GM18499 (cell line): ENCODE data around the gene FSTL5.

Source experiments
- ATAC-seq: cut with Tn5 transposase; IDR thresholded peaks from one replicate; pipeline ENCODE4 v1.9.1; 2021; ENCODE audit warnings: moderate number of reproducible peaks; ENCODE audit not compliant: insufficient read depth, unreplicated experiment

Gene FSTL5

DNA sequence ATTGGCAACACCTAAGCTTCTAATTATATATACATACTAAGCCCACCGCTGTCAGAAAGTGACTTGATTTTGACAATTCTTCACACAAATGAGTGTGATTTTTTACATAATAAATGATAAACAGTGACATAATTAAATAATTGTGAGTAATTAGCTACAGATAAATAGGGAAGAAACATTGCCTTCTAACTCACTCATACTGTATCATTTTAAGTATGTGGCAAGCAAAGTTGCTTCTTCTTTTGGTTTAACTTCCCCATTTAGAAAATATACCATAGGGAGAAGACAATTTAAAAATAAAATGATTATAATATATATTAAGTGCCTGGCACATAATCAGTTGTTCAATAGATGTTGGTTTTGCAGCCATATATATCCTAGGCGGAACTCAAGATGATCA is 644.2 kb downstream of the FSTL5 start:
- ATAC-seq = no peak

DNA sequence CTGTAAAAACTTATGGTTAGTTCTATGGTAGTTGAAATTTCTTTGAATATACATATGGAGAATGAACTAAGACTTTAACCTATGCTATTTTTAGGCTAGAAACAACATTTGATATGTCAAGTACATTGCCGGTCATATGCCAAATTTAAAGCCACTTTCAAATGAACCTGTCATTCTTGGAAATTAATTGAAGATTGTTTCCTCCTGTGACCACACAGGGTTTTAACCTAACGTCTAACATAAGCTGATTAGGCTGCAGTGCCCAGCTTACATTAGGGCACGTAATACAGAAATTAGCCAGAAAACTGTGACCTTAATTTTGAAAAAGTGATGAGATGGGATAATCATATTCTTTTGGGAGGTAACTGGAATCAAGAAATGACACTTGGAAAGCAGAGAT is 645.9 kb downstream of the FSTL5 start:
- no peak for ATAC-seq

DNA sequence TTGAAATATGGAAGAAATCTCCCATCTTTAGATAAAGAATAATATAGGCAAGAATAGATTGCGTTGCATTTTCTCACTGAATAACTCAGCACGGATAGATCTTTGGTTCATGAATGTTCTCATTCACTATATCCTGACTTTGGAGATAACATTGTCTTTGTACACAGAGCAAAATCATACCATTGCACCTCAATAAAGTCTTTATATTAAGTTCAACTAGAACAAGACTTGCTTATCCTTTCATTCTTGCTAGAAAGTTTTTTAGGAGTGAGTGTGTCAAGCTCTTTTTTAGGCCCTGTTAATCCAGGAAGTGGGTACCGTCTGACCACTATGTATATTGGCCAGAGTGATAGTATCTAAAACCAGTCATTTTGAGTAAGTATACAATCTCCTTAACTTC is 658.7 kb downstream of the FSTL5 start:
- no peak for ATAC-seq

DNA sequence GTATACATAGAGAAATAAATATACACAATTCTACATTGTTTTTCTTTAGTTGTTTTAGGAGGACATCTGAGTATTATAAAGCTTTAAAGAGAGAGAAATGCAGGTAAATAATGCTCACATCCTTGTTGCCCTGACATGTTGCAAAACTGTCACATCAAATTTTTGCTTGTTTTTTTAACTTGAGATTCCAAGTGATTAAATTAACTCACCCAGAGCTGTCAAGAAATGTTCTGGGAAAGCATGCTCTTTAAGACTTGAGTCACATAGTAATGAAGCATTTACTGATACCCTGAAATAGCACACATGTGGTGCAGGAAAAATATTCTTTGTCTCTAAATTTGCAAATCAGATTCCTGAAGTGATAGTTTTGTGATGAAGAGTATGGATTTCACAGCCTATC is 665.6 kb downstream of the FSTL5 start:
- ATAC-seq = no peak

DNA sequence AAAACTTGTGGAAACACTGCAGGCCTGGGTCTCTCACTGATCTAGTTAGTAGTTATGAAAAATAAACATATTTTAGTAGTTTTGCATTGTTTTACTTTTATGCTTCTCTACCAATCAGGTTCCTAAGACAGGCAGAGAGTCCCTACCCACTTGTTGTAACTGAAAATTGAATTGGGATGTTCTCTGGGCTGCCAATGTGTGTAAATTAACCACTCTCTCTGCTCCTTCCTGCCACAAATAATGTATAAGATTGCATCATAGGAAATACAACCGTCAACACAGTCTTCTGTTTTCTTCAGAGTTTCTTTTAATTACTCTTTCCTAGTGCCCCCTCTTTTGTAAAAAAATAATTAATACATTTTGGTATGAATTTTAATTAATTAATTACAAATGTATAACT is 677.3 kb downstream of the FSTL5 start:
- ATAC-seq = no peak

DNA sequence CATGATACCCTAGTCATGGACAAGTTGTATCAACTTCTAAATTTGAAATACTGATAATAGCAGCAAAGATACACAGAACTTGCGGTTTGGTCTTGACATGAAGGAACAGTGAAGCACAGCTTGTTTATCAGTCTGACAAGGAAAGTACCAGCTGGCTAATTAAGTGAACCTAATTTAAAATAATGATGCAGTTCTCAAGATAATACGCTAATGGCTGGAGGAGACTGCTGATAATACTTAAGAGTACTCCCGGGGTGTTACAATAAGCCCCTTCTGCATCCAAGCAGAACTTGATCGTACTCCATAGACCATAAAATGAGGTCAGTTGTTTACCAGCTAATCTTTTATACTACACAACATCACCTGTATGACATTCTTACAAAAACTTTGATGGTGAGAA is 697.5 kb downstream of the FSTL5 start:
- ATAC-seq = no peak

DNA sequence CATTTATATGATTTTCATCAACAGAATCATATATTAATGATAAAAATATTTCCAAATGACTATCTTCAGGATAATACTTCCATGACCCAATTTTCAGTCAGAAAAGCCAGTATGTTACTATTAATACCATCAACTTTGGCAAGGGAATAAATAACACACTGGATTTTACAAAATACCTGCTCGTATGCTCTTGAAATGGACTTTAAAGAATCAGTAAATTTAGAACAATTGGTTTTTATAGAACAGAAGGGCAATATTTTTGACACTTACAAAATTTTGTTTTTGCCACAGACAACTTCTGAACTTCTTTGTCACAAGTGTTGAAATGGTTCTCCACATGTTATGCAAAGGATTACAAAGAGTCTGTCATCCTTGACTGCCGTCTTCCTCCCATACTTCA is 700.4 kb downstream of the FSTL5 start:
- ATAC-seq = no peak

DNA sequence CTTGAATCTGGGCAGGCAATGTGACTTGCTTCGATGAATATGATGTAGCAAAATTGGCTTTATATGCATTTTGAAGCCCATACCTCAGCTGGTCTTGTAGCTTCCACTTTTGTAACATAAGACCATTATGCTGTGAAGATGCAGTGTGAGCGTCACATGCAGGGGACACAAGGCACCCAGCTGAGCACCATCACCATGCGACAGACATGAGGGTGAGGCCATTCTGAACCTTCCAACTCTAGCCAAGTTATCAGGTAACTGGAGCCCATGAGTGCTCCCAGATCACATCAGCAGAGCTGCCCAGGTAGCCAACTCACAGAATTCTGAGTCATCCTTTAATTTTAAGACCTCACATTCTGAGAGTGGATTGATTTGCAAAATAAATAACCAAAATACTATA is 705.9 kb downstream of the FSTL5 start:
- no peak for ATAC-seq

DNA sequence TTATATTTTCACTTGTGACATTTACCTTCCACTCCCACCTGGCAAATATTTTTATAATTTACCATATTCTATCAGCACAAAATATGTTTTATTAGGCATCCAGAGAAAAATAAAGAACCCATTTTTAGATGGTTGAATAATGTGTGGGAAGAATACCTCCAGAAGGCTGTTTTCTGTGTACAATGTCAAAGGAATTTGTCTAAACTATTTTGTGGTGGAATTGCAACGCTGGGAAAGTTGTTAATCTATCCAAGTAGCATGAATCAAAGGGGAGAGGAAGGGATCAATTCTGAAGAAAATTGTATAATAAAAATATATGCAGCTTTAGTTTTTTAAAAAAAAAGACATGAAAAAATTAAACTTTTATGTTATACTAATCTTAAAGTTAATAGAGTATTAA is 706.5 kb downstream of the FSTL5 start:
- no peak for ATAC-seq

DNA sequence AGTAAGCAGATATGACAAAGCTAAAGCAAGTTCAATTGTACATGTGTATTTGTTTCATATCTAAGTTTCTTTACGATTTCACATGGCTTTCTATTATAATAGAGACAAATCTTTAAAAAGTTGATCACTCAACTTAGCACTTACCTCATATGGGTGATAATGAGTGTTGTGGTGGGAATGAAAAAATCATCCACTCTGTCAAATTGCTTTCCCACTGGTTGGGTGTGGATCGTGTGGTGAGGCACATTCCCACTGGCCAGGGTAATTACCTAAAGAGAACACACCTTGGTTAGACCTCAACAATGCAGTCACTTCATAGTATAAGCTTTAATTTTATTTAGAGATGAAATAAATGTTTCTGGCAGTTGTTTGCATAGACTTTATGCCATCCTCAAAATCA is 708.9 kb downstream of the FSTL5 start:
- ATAC-seq = no peak

DNA sequence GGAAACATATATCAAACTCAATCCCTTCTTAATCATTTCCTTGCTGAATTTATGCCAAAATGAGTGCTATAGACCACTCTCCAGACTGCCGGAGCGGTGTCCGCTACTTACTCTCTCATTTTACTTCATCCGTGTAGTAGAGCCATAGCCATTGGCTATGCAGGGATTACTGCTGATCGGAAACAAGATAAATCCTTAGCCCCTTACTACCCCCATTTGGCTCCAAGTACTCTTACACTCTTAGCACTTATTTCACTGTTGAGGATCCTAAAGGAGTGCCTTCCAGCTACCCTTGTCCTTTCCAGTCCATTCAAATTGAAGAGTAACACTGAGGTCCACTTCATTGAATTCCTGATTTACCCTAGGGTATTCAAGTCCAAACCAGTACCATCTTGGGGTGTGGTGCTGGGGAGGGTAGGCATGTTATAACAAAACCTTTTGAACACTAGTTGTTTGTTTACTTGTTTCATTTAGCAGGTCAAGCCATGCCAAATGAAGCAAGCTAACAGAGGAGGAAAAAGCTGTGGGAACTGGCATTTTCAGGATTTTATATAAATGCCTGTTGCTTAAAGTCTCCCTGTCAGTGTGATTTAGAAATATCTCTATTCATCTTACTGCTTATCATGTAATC is 715.1 kb downstream of the FSTL5 start:
- no peak for ATAC-seq

DNA sequence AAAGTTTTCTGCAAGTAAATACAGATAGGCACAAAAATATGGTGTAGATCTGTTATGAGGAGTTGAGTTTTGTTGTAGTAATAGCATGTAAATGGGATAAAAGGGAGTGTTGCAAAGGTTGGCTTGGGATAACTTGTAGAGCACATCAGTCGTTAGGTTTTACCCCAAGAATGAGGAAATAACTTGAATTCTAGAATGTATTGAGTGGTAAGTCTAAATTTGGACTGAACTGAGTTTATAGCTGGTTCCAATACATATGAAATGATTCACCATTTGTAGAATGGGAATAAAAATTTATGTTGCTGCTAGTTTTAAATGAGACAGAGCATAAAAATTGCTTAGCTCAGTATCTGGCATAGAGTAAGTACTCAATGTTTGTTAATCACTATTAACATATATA is 719.2 kb downstream of the FSTL5 start:
- no peak for ATAC-seq

DNA sequence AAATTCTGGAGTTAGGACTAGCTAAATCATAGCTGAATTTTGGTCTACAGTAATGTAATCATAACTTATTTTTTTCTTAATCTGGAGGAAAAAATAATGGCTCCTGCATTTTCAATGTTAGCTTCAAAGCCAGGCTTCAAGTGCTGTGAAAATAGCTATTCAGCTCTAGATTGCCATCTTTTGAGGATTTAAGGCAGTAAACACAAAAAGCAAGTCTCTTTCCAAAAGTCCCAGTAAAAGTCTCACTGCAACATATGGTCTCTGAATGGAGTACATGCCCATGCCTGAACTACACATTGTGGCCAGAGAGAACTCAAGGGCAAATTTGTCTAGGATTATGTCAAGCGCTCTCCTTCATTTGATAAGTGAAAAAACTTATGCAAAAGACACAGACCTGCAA is 720.9 kb downstream of the FSTL5 start:
- ATAC-seq = no peak

DNA sequence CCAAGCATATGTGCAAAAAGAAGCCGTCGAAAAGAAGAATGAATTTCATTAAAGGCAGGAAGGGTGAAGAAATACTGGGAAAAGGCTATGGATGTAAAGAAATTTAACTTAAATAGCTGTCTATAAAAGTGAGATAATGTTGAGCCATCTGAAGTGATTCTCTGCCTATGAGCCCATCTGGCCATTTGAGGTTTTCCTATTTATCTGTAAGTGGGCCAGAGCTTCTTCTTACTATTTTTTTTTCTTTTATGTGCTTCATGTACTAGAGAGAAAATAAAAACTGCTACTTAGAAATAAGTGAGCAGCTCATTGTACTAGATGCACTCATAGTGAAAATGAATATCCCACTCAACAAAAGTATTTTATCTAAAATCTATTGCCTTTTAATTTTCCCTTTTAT is 725.7 kb downstream of the FSTL5 start:
- no peak for ATAC-seq

DNA sequence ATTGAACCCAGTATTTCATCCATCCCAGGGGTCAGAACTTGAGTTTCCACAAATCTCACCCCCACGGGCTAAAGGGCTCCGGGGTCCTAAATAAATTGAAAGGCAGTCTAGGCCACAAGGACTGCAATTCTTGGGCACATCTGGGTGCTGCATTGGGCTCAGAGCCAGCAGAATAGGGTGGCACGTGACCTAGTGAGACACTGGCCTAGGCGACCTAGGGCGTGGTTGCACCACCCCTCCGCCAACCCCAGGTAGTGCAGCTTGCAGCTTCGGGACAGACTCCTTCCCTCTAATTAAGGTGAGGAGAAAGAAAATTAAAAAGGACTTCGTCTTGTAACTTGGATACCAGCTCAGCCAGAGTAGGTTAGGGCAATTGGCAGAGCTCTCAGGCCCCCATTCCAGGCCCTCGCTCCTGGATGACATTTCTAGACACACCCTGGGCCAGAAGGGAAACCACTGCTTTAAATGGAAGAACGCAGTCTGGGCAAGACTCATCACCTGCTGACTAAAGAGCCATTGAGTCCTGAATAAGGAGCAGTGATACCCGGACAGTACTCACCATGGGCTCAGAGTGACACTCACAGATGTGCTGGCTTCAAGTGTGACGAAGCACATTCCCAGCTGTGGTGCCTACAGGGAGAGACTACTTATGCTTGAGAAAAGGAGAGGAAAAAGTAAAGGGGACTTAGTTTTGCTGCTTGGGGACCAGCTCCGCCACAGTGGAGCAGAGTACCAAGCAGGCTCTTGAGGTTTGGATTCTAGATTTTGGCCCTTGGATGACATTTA is 735.4 kb downstream of the FSTL5 start:
- no peak for ATAC-seq

DNA sequence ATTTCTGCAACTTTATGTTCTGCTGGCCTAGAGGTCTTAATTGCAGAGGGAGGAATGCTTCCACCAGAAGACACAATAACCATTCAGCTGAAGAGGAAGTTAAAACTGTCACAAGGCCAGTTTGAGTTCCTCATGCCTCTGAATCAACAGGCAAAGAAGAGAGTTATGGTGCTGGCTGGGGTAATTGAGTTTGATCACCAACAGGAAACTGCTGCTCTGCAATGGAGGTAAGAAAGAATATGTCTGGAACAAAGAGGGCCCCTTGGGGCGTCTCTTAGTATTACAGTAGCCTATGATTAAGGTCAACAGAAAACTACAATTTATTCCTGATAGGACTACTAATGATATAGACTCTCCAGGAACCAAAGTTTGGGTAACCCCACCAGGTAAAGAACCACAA is 744.0 kb downstream of the FSTL5 start:
- ATAC-seq = no peak

DNA sequence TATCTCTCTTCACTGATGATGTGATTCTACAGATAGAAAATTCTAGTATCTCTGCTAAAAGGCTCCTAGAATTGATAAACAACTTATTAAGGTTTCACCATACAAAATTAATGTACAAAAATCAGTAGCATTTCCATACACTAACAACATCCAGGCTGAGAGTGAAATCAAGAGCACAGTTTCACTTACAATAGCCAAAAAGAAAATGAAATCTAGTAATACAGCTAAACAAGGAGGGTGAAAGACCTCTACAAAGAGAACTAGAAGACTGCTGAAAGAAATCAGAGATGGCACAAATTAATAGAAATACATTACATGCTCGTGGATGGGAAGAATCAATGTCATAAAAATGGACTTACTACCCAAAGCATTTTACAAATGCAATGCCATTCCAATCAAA is 751.9 kb downstream of the FSTL5 start:
- ATAC-seq = no peak

DNA sequence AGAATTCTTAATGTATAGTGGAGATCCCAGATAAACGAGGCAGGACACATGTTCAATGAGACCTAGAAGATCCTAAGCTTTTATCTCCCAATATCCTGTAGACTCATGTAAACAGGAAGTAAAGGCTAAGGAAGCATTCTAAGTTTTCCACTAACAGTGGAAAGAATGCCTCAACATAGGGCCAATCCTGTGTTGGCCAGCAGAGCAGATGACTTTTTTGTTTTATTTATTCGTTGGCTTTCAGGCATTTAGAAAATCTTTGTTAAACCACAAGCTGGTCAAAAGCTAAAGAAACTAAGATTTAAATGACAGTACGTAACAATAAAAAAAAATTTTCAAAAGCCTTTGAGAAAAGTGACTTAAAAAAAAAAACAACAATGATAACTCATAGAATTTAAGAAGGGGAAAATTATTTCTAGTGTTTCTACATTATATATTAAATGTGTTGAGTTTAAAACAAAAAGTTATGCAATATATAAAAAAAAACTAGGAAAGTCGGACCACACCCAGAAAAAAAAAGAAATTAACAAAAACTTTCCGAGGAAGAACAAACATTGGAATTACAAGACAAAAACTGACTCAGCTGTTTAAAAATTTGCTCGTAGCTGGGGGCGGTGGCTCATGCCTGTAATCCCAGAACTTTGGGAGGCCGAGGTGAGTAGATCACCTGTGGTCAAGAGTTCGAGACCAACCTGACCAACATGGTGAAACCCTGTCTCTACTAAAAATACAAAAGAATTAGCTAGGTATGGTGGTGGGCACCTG is 759.3 kb downstream of the FSTL5 start:
- no peak for ATAC-seq

DNA sequence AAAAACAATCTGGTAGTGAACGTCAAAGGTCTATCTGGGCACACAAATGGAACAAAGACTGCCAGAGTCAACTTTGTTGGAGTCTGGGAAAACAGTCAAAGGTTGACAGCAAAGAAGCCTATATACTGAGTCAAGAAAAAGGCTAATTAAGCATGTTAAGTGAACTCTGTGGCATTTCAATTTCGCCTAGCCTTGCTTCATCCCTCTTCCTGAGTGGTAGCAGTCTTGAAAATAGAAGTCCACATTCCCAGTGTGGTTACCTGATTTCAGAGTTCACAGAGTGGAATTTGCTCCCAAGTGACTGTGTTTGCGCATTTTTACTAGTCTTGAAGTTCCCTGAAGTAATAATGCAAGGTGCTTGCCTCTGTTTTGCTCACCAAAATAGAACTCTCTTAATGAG is 760.0 kb downstream of the FSTL5 start:
- no peak for ATAC-seq

DNA sequence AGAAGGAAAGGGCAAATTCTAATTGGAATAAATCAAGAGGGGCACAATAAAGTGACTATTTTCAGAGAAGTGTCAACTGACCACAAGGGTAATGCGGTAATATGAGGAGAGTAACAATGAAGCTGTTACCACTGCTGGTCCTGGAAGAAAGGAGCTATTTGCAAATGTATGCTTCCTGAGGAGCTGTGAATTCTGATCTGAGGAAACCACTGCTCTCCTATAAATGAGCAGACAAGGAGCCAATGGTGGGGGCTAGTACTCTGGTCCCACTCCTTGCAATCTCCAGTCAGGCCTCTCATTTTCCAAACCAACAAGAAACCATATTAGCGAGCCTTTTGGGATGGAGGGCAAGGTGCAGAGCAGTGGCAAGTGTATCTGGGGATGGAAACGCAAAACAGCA is 770.2 kb downstream of the FSTL5 start:
- no peak for ATAC-seq

DNA sequence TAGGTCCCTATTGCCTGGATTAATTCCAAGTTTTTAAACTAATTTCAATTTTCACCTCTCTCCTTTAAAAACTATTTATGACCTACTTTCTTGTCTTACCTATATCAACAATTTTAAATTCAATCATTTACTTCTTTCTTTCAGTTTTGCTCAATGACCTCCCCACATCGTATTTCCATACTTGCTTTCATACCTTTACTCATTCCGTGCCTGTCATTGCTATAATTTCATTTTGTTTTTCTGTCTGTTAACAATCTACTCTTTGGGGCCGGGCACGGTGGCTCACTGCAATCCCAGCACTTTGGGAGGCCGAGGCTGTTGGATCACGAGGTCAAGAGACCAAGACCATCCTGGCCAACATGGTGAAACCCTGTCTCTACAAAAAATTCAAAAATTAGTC is 781.1 kb downstream of the FSTL5 start:
- ATAC-seq = no peak

DNA sequence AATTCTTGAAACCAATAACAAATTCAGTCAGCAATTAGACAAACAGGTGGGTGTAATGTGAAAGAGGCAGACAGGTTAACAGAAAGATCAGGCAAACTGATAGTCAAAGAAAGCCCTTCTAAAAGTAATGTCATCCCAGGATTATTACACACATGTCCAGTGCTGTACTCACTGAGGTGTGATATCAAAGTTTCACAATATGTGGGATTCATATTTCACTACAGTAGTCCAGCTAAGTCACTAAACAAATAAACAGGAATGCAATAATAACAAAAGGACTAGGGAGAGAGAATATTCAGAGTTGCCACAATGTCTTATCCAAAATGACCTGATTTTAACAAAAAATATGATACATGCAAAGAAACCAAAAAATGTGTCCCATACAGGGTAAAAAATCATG is 787.5 kb downstream of the FSTL5 start:
- no peak for ATAC-seq
